ENCODE data around the gene RBM28.

GRCh38 chr7:128318691-128319090 lies 25.0 kb downstream of the RBM28 start:
- TF ChIP-seq, protein P1, sequence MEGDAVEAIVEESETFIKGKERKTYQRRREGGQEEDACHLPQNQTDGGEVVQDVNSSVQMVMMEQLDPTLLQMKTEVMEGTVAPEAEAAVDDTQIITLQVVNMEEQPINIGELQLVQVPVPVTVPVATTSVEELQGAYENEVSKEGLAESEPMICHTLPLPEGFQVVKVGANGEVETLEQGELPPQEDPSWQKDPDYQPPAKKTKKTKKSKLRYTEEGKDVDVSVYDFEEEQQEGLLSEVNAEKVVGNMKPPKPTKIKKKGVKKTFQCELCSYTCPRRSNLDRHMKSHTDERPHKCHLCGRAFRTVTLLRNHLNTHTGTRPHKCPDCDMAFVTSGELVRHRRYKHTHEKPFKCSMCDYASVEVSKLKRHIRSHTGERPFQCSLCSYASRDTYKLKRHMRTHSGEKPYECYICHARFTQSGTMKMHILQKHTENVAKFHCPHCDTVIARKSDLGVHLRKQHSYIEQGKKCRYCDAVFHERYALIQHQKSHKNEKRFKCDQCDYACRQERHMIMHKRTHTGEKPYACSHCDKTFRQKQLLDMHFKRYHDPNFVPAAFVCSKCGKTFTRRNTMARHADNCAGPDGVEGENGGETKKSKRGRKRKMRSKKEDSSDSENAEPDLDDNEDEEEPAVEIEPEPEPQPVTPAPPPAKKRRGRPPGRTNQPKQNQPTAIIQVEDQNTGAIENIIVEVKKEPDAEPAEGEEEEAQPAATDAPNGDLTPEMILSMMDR (optimal IDR thresholded peaks at IDR 0.05 in 1 of 3, IDR thresholded peaks at IDR 0.05 in 1 of 3, conservative IDR thresholded peaks at IDR 0.05 in 1 of 3; ENCODE audit: extremely low read depth in 1 of 3, insufficient read depth in 2 of 3, low read length in 3 of 3) = no peak
- no peak for TF ChIP-seq EZH2 (IDR thresholded peaks at IDR 0.05; ENCODE audit: low read length)

All from keratinocyte (primary cell).